Measurements from ENCODE around the gene CAPN8. TPM values are rescaled to one million over a fixed set of nuclear protein-coding genes. Genes with fewer than 3 reads are reported as not detected.
A peak's percentile ranks its signal among the peaks of the same experiment; 100 is the strongest.

CAPN8 gene
- polyA plus RNA-seq (2012; ENCODE audit: low read depth, missing spikeins): not detected

- no peak for FAIRE-seq
- DNase-seq (ENCODE audit: insufficient read length, low spot score): no peak
- TF ChIP-seq SPI1 (IDR thresholded peaks at IDR 0.05; ENCODE audit: low read depth, low read length): no peak
- no peak for TF ChIP-seq POU2F2 (IDR thresholded peaks at IDR 0.05; ENCODE audit: low read depth, low read length)
- TF ChIP-seq POLR2A (IDR thresholded peaks at IDR 0.05; ENCODE audit: low read depth, low read length): no peak
- TF ChIP-seq POLR2AphosphoS5 (IDR thresholded peaks at IDR 0.05; ENCODE audit: low read depth, low read length): no peak
- no peak for TF ChIP-seq TAF1 (IDR thresholded peaks at IDR 0.05; ENCODE audit: low read depth, low read length)
- TF ChIP-seq PAX5 (IDR thresholded peaks at IDR 0.05; ENCODE audit: insufficient read depth, low read length, severe bottlenecking): no peak
Measured at GRCh38 chr1:223665592-223666312, at the start of gene CAPN8. CAPN8 (minus strand) TSS chr1:223665701; CDS start chr1:223665646, 55 bp downstream.

GRCh38 chr1:223714849-223715603, 49.5 kb upstream of the CAPN8 start:
- TF ChIP-seq POU2F2 (IDR thresholded peaks at IDR 0.05; ENCODE audit: low read depth, low read length) (no peak), SPI1 (IDR thresholded peaks at IDR 0.05; ENCODE audit: low read depth, low read length) (peak; percentile 51)
- DNase-seq (ENCODE audit: insufficient read length, low spot score): no peak
- FAIRE-seq: no peak

GRCh38 chr1:223714421-223714724, 48.9 kb upstream of the CAPN8 start:
- no peak for TF ChIP-seq POLR2A (IDR thresholded peaks at IDR 0.05; ENCODE audit: low read depth, low read length)
- TF ChIP-seq TAF1 (IDR thresholded peaks at IDR 0.05; ENCODE audit: low read depth, low read length): no peak
- no peak for TF ChIP-seq POLR2AphosphoS5 (IDR thresholded peaks at IDR 0.05; ENCODE audit: low read depth, low read length)
- DNase-seq (ENCODE audit: insufficient read length, low spot score) (no peak), FAIRE-seq (no peak)

GRCh38 chr1:223713546-223714420, 48.3 kb upstream of the CAPN8 start:
- FAIRE-seq (no peak), DNase-seq (ENCODE audit: insufficient read length, low spot score) (no peak)
- TF ChIP-seq POLR2A (IDR thresholded peaks at IDR 0.05; ENCODE audit: low read depth, low read length): no peak
- TF ChIP-seq SPI1 (IDR thresholded peaks at IDR 0.05; ENCODE audit: low read depth, low read length): no peak
- no peak for TF ChIP-seq PAX5 (IDR thresholded peaks at IDR 0.05; ENCODE audit: insufficient read depth, low read length, severe bottlenecking)
- TF ChIP-seq POU2F2 (IDR thresholded peaks at IDR 0.05; ENCODE audit: low read depth, low read length): no peak
- no peak for TF ChIP-seq POLR2AphosphoS5 (IDR thresholded peaks at IDR 0.05; ENCODE audit: low read depth, low read length)
- TF ChIP-seq TAF1 (IDR thresholded peaks at IDR 0.05; ENCODE audit: low read depth, low read length): no peak

GRCh38 chr1:223712850-223713474, 47.5 kb upstream of the CAPN8 start:
- DNase-seq (ENCODE audit: insufficient read length, low spot score): no peak
- TF ChIP-seq TAF1 (IDR thresholded peaks at IDR 0.05; ENCODE audit: low read depth, low read length): no peak
- no peak for FAIRE-seq

- TF ChIP-seq TAF1 (IDR thresholded peaks at IDR 0.05; ENCODE audit: low read depth, low read length): no peak
- TF ChIP-seq POLR2AphosphoS5 (IDR thresholded peaks at IDR 0.05; ENCODE audit: low read depth, low read length): no peak
- TF ChIP-seq POLR2A (IDR thresholded peaks at IDR 0.05; ENCODE audit: low read depth, low read length): no peak
- no peak for TF ChIP-seq PAX5 (IDR thresholded peaks at IDR 0.05; ENCODE audit: insufficient read depth, low read length, severe bottlenecking)
- TF ChIP-seq SPI1 (IDR thresholded peaks at IDR 0.05; ENCODE audit: low read depth, low read length): no peak
- FAIRE-seq (peak; percentile 66), DNase-seq (ENCODE audit: insufficient read length, low spot score) (peak; percentile 68)
Measured at GRCh38 chr1:223712194-223712849, 46.8 kb upstream of the CAPN8 start, which contains the start of gene CAPN2. CAPN2 (plus strand) TSS chr1:223712539; CDS start chr1:223712641, 102 bp downstream.

GRCh38 chr1:223711747-223712193, 46.3 kb upstream of the CAPN8 start:
- DNase-seq (ENCODE audit: insufficient read length, low spot score): no peak
- no peak for FAIRE-seq

GRCh38 chr1:223711173-223711572, 45.7 kb upstream of the CAPN8 start:
- no peak for FAIRE-seq
- TF ChIP-seq TAF1 (IDR thresholded peaks at IDR 0.05; ENCODE audit: low read depth, low read length) (no peak), POU2F2 (IDR thresholded peaks at IDR 0.05; ENCODE audit: low read depth, low read length) (no peak), SPI1 (IDR thresholded peaks at IDR 0.05; ENCODE audit: low read depth, low read length) (no peak), POLR2AphosphoS5 (IDR thresholded peaks at IDR 0.05; ENCODE audit: low read depth, low read length) (no peak), PAX5 (IDR thresholded peaks at IDR 0.05; ENCODE audit: insufficient read depth, low read length, severe bottlenecking) (no peak), POLR2A (IDR thresholded peaks at IDR 0.05; ENCODE audit: low read depth, low read length) (no peak)
- DNase-seq (ENCODE audit: insufficient read length, low spot score): no peak

More at GRCh38 chr1:223711747-223712193, 46.3 kb upstream of the CAPN8 start:
- no peak for TF ChIP-seq PAX5 (IDR thresholded peaks at IDR 0.05; ENCODE audit: insufficient read depth, low read length, severe bottlenecking)
- TF ChIP-seq POU2F2 (IDR thresholded peaks at IDR 0.05; ENCODE audit: low read depth, low read length): no peak
- no peak for TF ChIP-seq TAF1 (IDR thresholded peaks at IDR 0.05; ENCODE audit: low read depth, low read length)
- no peak for TF ChIP-seq POLR2A (IDR thresholded peaks at IDR 0.05; ENCODE audit: low read depth, low read length)
- no peak for TF ChIP-seq SPI1 (IDR thresholded peaks at IDR 0.05; ENCODE audit: low read depth, low read length)
- TF ChIP-seq POLR2AphosphoS5 (IDR thresholded peaks at IDR 0.05; ENCODE audit: low read depth, low read length): no peak
